SK-N-MC (cell line): ENCODE data around the gene NCOA1.

Experiments used
- EZH2 ChIP-seq: fragments of 200-600 bp; sonication (generic); IDR thresholded peaks from one replicate; pipeline ENCODE4 v1.6.1; 2017; ENCODE audit warnings: antibody characterized with exemption
- POLR2AphosphoS5 ChIP-seq: IDR thresholded peaks from 2 replicates; pipeline ENCODE4 v1.6.1; 2012; ENCODE audit warnings: mild to moderate bottlenecking, low read depth, low read length, borderline replicate concordance

GRCh38 chr2:24538720-24539119 lies 47.7 kb downstream of the NCOA1 start:
- TF ChIP-seq POLR2AphosphoS5 (no peak), EZH2 (no peak)
